H1 (cell line): ENCODE data around the gene GRIK4. TPM values are rescaled to one million over a fixed set of nuclear protein-coding genes. Genes with fewer than 3 reads are reported as not detected.

Source experiments
- CTCF ChIA-PET: fragments of 300-600 bp; sonication (Branson Sonifier 250); formaldehyde crosslinking; loops from one replicate; lab custom pipeline; 2021; ENCODE audit not compliant: partially characterized antibody; lab: Charles Lee
- POLR2A ChIA-PET: fragments of 300-600 bp; sonication (Branson Sonifier 250); formaldehyde crosslinking; loops from one replicate; lab custom pipeline; 2021; ENCODE audit warnings: inconsistent platforms; ENCODE audit not compliant: partially characterized antibody; lab: Charles Lee
- DNase-seq, 2 experiments: peaks; one replicate each; pipeline versions ENCODE4 v3.0.0 to v3.0.0-alpha.2; 2010 to 2022; ENCODE audit warnings: low spot score in 2 of 2, low read depth in 1 of 2, mixed read lengths in 1 of 2
- FAIRE-seq: peaks from 2 replicates; lab custom pipeline; 2011; peaks lifted over from hg19 to GRCh38; lab: Jason Lieb, UNC
- H2AFZ ChIP-seq: 2 replicates; pipeline ENCODE4 v1.8.1; 2012; ENCODE audit warnings: low read length, inconsistent platforms
- H2AK5ac ChIP-seq: 2 replicates; pipeline ENCODE4 v1.6.1; 2013; ENCODE audit warnings: low read depth, low read length
- H2BK120ac ChIP-seq: replicated peaks from 2 replicates; pipeline ENCODE3; 2013; ENCODE audit warnings: low read depth, low read length, inconsistent platforms
- H2BK12ac ChIP-seq: 2 replicates; pipeline ENCODE4 v1.6.1; 2013; ENCODE audit warnings: low read depth, low read length
- H2BK15ac ChIP-seq: 2 replicates; pipeline ENCODE4 v1.6.1; 2013; ENCODE audit warnings: low read length
- H2BK20ac ChIP-seq: 2 replicates; pipeline ENCODE4 v1.6.1; 2013; ENCODE audit warnings: low read length
- H2BK5ac ChIP-seq: 2 replicates; pipeline ENCODE4 v1.6.1; 2013; ENCODE audit warnings: low read depth, low read length
- H3K14ac ChIP-seq: 2 replicates; pipeline ENCODE4 v1.6.1; 2013; ENCODE audit warnings: inconsistent platforms; ENCODE audit not compliant: insufficient read length
- H3K18ac ChIP-seq: 2 replicates; pipeline ENCODE4 v1.6.1; 2013; ENCODE audit warnings: low read length; ENCODE audit errors: extremely low read depth
- H3K23ac ChIP-seq: 2 replicates; pipeline ENCODE4 v1.6.1; 2013; ENCODE audit warnings: inconsistent platforms; ENCODE audit not compliant: insufficient read length
- H3K23me2 ChIP-seq: 2 replicates; pipeline ENCODE4 v1.6.1; 2013; ENCODE audit warnings: low read depth, low read length
- H3K27ac ChIP-seq: 2 replicates; pipeline ENCODE4 v1.6.1; 2011; ENCODE audit warnings: low read depth, low read length, inconsistent platforms
- H3K27me3 ChIP-seq, 4 experiments: replicated peaks in 1 of 4; 1 replicate in 1 of 4; 2 replicates in 3 of 4; pipeline versions ENCODE4 v1.6.1 to v1.8.1; 2011 to 2013; ENCODE audit warnings: low read length in 3 of 4, mild to moderate bottlenecking in 3 of 4, inconsistent platforms in 2 of 4, mixed read lengths in 2 of 4, moderate library complexity in 1 of 4; ENCODE audit not compliant: control insufficient read depth in 3 of 4, insufficient read depth in 3 of 4; ENCODE audit errors: extremely low read depth in 1 of 4
- H3K36me3 ChIP-seq, 4 experiments: 2 replicates each; pipeline versions ENCODE4 v1.6.1 to v1.8.1; 2011 to 2013; ENCODE audit warnings: mild to moderate bottlenecking in 4 of 4, low read length in 3 of 4, moderate library complexity in 2 of 4, control low read depth in 1 of 4, inconsistent platforms in 1 of 4; ENCODE audit not compliant: insufficient read depth in 4 of 4, control insufficient read depth in 2 of 4
- H3K4ac ChIP-seq: replicated peaks from 2 replicates; pipeline ENCODE3; 2013; ENCODE audit warnings: low read length, low read depth, mixed read lengths, inconsistent platforms; ENCODE audit not compliant: insufficient read length
- H3K4me1 ChIP-seq, 4 experiments: replicated peaks in 1 of 4; 1 replicate in 1 of 4; 2 replicates in 3 of 4; pipeline versions ENCODE4 v1.6.1 to v1.8.1; 2011 to 2013; ENCODE audit warnings: low read length in 3 of 4, inconsistent platforms in 2 of 4, mixed read lengths in 1 of 4; ENCODE audit not compliant: insufficient read depth in 4 of 4, control insufficient read depth in 3 of 4
- H3K4me2 ChIP-seq, 2 experiments: 2 replicates each; pipeline versions ENCODE4 v1.6.1 to v1.8.1; 2011 to 2013; ENCODE audit warnings: low read depth in 2 of 2, low read length in 2 of 2, control low read depth in 1 of 2, inconsistent platforms in 1 of 2, mild to moderate bottlenecking in 1 of 2; ENCODE audit not compliant: insufficient read depth in 1 of 2
- H3K4me3 ChIP-seq, 4 experiments: fragments of 200-600, 300-600 bp in 1 of 4; sonication (generic), shearing (Covaris generic), sonication (Bioruptor Twin) in 1 of 4; 2 replicates each; pipeline versions ENCODE4 v1.5.1 to v1.8.1; 2011 to 2016; ENCODE audit warnings: low read length in 4 of 4, low read depth in 3 of 4, control low read depth in 2 of 4, inconsistent platforms in 2 of 4, mild to moderate bottlenecking in 2 of 4, mixed read lengths in 1 of 4, moderate library complexity in 1 of 4; ENCODE audit not compliant: insufficient read depth in 2 of 4; ENCODE audit errors: extremely low read depth in 1 of 4
- H3K56ac ChIP-seq: replicated peaks from 2 replicates; pipeline ENCODE3; 2013; ENCODE audit warnings: low read depth, mild to moderate bottlenecking, mixed read lengths, low read length, inconsistent platforms; ENCODE audit not compliant: insufficient read length
- H3K79me1 ChIP-seq: 2 replicates; pipeline ENCODE4 v1.6.1; 2013; ENCODE audit warnings: low read depth, low read length, control low read depth
- H3K79me2 ChIP-seq, 2 experiments: 2 replicates each; pipeline versions ENCODE4 v1.6.1 to v1.8.1; 2012 to 2013; ENCODE audit warnings: low read length in 2 of 2, mild to moderate bottlenecking in 2 of 2, inconsistent platforms in 1 of 2; ENCODE audit not compliant: insufficient read depth in 2 of 2, control insufficient read depth in 1 of 2
- H3K9ac ChIP-seq, 4 experiments: replicated peaks in 1 of 4; 1 replicate in 1 of 4; 2 replicates in 3 of 4; pipeline versions ENCODE4 v1.6.1 to v1.8.1; 2011 to 2013; ENCODE audit warnings: low read depth in 3 of 4, low read length in 3 of 4, control low read depth in 2 of 4, mild to moderate bottlenecking in 2 of 4, moderate library complexity in 2 of 4, inconsistent platforms in 1 of 4; ENCODE audit errors: extremely low read depth in 1 of 4
- H3K9me3 ChIP-seq, 2 experiments: 2 replicates each; pipeline versions ENCODE4 v1.6.1 to v1.8.1; 2012 to 2013; ENCODE audit warnings: mild to moderate bottlenecking in 2 of 2, moderate library complexity in 2 of 2, control low read depth in 1 of 2, inconsistent platforms in 1 of 2, low read depth in 1 of 2, low read length in 1 of 2, mixed read lengths in 1 of 2; ENCODE audit not compliant: insufficient read depth in 2 of 2
- H4K20me1 ChIP-seq, 2 experiments: replicated peaks in 1 of 2; 2 replicates each; pipeline versions ENCODE3 to v1.8.1; 2011 to 2013; ENCODE audit warnings: inconsistent platforms in 2 of 2, low read length in 2 of 2, mild to moderate bottlenecking in 1 of 2; ENCODE audit not compliant: insufficient read depth in 2 of 2, control insufficient read depth in 1 of 2
- H4K5ac ChIP-seq: 2 replicates; pipeline ENCODE4 v1.6.1; 2013; ENCODE audit warnings: low read length, low read depth, mixed read lengths, inconsistent platforms; ENCODE audit not compliant: insufficient read length
- H4K8ac ChIP-seq: 2 replicates; pipeline ENCODE4 v1.8.0; 2013; ENCODE audit warnings: mild to moderate bottlenecking, moderate library complexity, low read length, inconsistent platforms; ENCODE audit not compliant: insufficient read depth; ENCODE audit errors: extremely low read depth
- H4K91ac ChIP-seq: replicated peaks from 2 replicates; pipeline ENCODE3; 2013; ENCODE audit warnings: low read length, mixed read lengths, inconsistent platforms; ENCODE audit not compliant: insufficient read length
- CBX5 ChIP-seq: fragments of 300-800, 300-1000 bp; sonication (generic); IDR thresholded peaks from 2 replicates; pipeline ENCODE4 v1.7.1; 2016; ENCODE audit warnings: antibody characterized with exemption, low read length, low read depth
- CBX8 ChIP-seq: fragments of 300-800, 300-1000 bp; sonication (generic); IDR thresholded peaks from 2 replicates; pipeline ENCODE4 v1.7.1; 2016; ENCODE audit warnings: low read depth, low read length, borderline replicate concordance
- EP300 ChIP-seq, 2 experiments: IDR thresholded peaks; 1 replicate in 1 of 2; 2 replicates in 1 of 2; pipeline ENCODE4 v1.6.1; 2011 to 2012; ENCODE audit warnings: low read depth in 2 of 2, low read length in 2 of 2, mild to moderate bottlenecking in 2 of 2, borderline replicate concordance in 1 of 2, inconsistent platforms in 1 of 2, moderate library complexity in 1 of 2
- EZH2 ChIP-seq: fragments of 200-600 bp; sonication (generic); IDR thresholded peaks from 2 replicates; pipeline ENCODE4 v1.7.1; 2012; ENCODE audit warnings: low read depth, mild to moderate bottlenecking, moderate library complexity, low read length, inconsistent platforms; ENCODE audit not compliant: severe bottlenecking
- GTF2F1 ChIP-seq: IDR thresholded peaks from 2 replicates; pipeline ENCODE4 v1.6.1; 2012; ENCODE audit warnings: low read depth, low read length, improper control_type of control experiment, borderline replicate concordance
- HDAC6 ChIP-seq: IDR thresholded peaks from one replicate; pipeline ENCODE4 v1.7.1; 2012; ENCODE audit warnings: low read depth, mild to moderate bottlenecking, inconsistent platforms, low read length, moderate library complexity
- JUND ChIP-seq: IDR thresholded peaks from 2 replicates; pipeline ENCODE4 v1.6.1; 2011; ENCODE audit warnings: mild to moderate bottlenecking, improper control_type of control experiment, low read length
- KDM4A ChIP-seq: IDR thresholded peaks from one replicate; pipeline ENCODE4 v1.7.1; 2012; ENCODE audit warnings: low read depth, mild to moderate bottlenecking, moderate library complexity, low read length, inconsistent platforms; ENCODE audit not compliant: severe bottlenecking
- MAFK ChIP-seq: IDR thresholded peaks from 2 replicates; pipeline ENCODE4 v1.6.1; 2012; ENCODE audit warnings: low read depth, mild to moderate bottlenecking, improper control_type of control experiment, low read length
- SIRT6 ChIP-seq: IDR thresholded peaks from one replicate; pipeline ENCODE4 v1.7.1; 2012; ENCODE audit warnings: low read length, inconsistent platforms
- SP2 ChIP-seq: IDR thresholded peaks from 2 replicates; pipeline ENCODE4 v1.6.1; 2012; ENCODE audit warnings: mild to moderate bottlenecking, low read length, inconsistent platforms
- SRF ChIP-seq: IDR thresholded peaks from 2 replicates; pipeline ENCODE4 v1.6.1; 2011; ENCODE audit warnings: mild to moderate bottlenecking, low read depth, low read length, moderate library complexity
- USF2 ChIP-seq: IDR thresholded peaks from 2 replicates; pipeline ENCODE4 v1.6.1; 2011; ENCODE audit warnings: low read length, improper control_type of control experiment
- WGBS, 2 experiments: shearing (Covaris generic) in 1 of 2; methylation state at CpG; one replicate each; pipeline versions ENCODE4 v1.1.6 to v1.1.7; 2013 to 2015; ENCODE audit warnings: low lambda C conversion rate in 2 of 2, mixed read lengths in 2 of 2, inconsistent platforms in 1 of 2, low coverage in 1 of 2, missing lambda C conversion rate in 1 of 2; ENCODE audit not compliant: insufficient replicate concordance in 2 of 2, insufficient coverage in 1 of 2, insufficient read length in 1 of 2; ENCODE audit errors: extremely low coverage in 1 of 2, missing lambda C conversion rate in 1 of 2; 5-methylcytosine and 5-hydroxymethylcytosine counted together
- polyA plus RNA-seq, 7 experiments: library from polyadenylated mRNA; depleted of rRNA in 3 of 7; stranded (reverse) in 5 of 7; unstranded in 2 of 7; fragments of >200 nt in 5 of 7; fragments of 200-250 nt in 2 of 7; gene quantifications; 1 replicate in 5 of 7; 2 replicates in 1 of 7; 4 replicates in 1 of 7; pipeline versions ENCODE4 v1.2.1 to v1.2.3, GENCODE V29; 2011 to 2013; ENCODE audit warnings: missing spikeins in 2 of 7, mixed read lengths in 2 of 7
- total RNA-seq: library from RNA; stranded (reverse); fragmentation: NEBNext Ultra II Directional; extraction: Animal tissue kit (Norgen Biotek cat#: 25700); gene quantifications from 2 replicates; pipeline ENCODE4 v1.2.1, GENCODE V29; 2021

The GRIK4 gene
- total and polyA plus RNA-seq, 2 of the 8 experiments (the other 6 are each of a cell fraction or from before 2014, with no cell fraction given), result 1.2 to 2.9 TPM

GRCh38 chr11:120792306-120792705 is 280.8 kb downstream of the GRIK4 start:
- Histone ChIP-seq H3K4me2 (no peak overlapping the region), H3K14ac (no peak overlapping the region), H3K23me2 (no peaks in the 10 kb centered on the region; the same call in 1 of the 2 replicates), H3K9me3 (no peaks in the 10 kb centered on the region), H2BK12ac (no peak overlapping the region), H3K9ac (no peak overlapping the region), H3K4me3 (no peak overlapping the region), H3K4me1 (0 out of 7 replicates have a peak, but pooled peaks cover 0 to 3% (median 0%) of the 10 kb centered on the region in 4 experiments), H2AFZ (no peak overlapping the region), H2AK5ac (no peak overlapping the region), H4K8ac (no peak overlapping the region), H3K4ac (no peak overlapping the region), H2BK15ac (no peak overlapping the region), H3K27ac (no peak overlapping the region), H3K36me3 (no peaks in the 10 kb centered on the region), H2BK5ac (no peak overlapping the region), H3K18ac (no peak overlapping the region), H2BK120ac (no peak overlapping the region), H3K79me1 (no peaks in the 10 kb centered on the region; the same call in 1 of the 2 replicates), H3K79me2 (no peaks in the 10 kb centered on the region), H4K91ac (no peak overlapping the region), H2BK20ac (no peak overlapping the region), H3K27me3 (no peaks in the 10 kb centered on the region; a peak in 1 of 7 replicates), H4K20me1 (no peaks in the 10 kb centered on the region), H3K56ac (no peak overlapping the region), H3K23ac (no peak overlapping the region), H4K5ac (no peak overlapping the region)
- 91% methylated on average over 7 of the region's 7 CpGs; no CpG with 5 or more reads in 1 of the 2 experiments for WGBS, 2 experiments
- no peak for FAIRE-seq
- ChIA-PET CTCF (interaction anchor here (1.3 to 3.0 kb wide), 3 partner anchors 10 to 95 kb away, joined by 3 to 16 read pairs (median 8); no protein-coding TSS in a partner anchor), POLR2A (no interaction called here)
- DNase-seq, result no peak
- no peak for TF ChIP-seq MAFK
- TF ChIP-seq KDM4A, result no peak
- TF ChIP-seq EP300 (IDR thresholded peaks at IDR 0.05; ENCODE audit: borderline replicate concordance in 1 of 2, low read depth in 2 of 2, low read length in 2 of 2), result no peak
- no peak for TF ChIP-seq CBX5
- no peak for TF ChIP-seq CBX8
- TF ChIP-seq USF2, result no peak
- TF ChIP-seq SRF, result no peak
- TF ChIP-seq JUND, result no peak
- no peak for TF ChIP-seq EZH2
- no peak for TF ChIP-seq GTF2F1
- TF ChIP-seq SIRT6, result no peak
- TF ChIP-seq SP2, result no peak
- TF ChIP-seq HDAC6, result no peak
